Measurements from ENCODE around the gene ZNRF3.
"Not testable (repeated sequence)": the region's sequence is repeated elsewhere in the genome, so short reads cannot be mapped to it uniquely, and the experiment has no call there.

ZNRF3 gene

GRCh38 chr22:29083576-29083932 lies 200.2 kb downstream of the ZNRF3 start:
- not testable (repeated sequence) for H3K27ac ChIP-seq (ENCODE audit: low read depth, low read length)

GRCh38 chr22:29083933-29084591 lies 200.7 kb downstream of the ZNRF3 start:
- H3K4me1 ChIP-seq (ENCODE audit: control insufficient read depth, insufficient read depth, low read length) = no peaks in the 10 kb centered on the region
- no peaks in the 10 kb centered on the region for H3K27me3 ChIP-seq (ENCODE audit: control insufficient read depth, insufficient read depth, low read length)
- no peak overlapping the region for H3K9ac ChIP-seq (ENCODE audit: low read length)
- no peak overlapping the region for H3K4me3 ChIP-seq (ENCODE audit: low read length)
- H3K36me3 ChIP-seq (ENCODE audit: control insufficient read depth, insufficient read depth, low read length) = no peaks in the 10 kb centered on the region
- H3K27ac ChIP-seq (ENCODE audit: low read depth, low read length) = no peak overlapping the region

More at GRCh38 chr22:29083576-29083932, 200.2 kb downstream of the ZNRF3 start:
- not testable (repeated sequence) for H3K4me1 ChIP-seq (ENCODE audit: control insufficient read depth, insufficient read depth, low read length); H3K27me3 ChIP-seq (ENCODE audit: control insufficient read depth, insufficient read depth, low read length); H3K4me3 ChIP-seq (ENCODE audit: low read length); H3K36me3 ChIP-seq (ENCODE audit: control insufficient read depth, insufficient read depth, low read length); H3K9ac ChIP-seq (ENCODE audit: low read length)

DNA sequence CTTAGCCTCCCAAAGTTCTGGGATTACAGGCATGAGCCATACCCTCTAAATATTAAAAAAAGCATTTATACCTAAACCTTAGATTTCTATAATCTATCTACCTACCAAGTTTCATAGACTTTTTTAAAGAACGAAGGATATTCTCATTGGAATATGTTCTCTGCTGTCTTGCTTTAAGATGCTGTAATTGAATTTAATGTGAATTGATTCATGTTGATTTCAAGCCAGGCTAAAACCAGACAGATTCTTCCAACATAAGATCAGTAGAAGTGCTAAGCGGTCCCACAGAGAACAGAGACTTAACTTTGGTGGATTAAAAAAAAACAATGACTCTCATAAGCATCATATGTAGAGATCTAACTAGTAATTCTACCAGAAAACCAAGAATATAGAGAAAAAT lies 203.6 kb downstream of the ZNRF3 start:
- H3K4me1 ChIP-seq (ENCODE audit: control insufficient read depth, insufficient read depth, low read length) = no peaks in the 10 kb centered on the region
- no peak overlapping the region for H3K9ac ChIP-seq (ENCODE audit: low read length)
- H3K36me3 ChIP-seq (ENCODE audit: control insufficient read depth, insufficient read depth, low read length) = no peaks in the 10 kb centered on the region
- no peaks in the 10 kb centered on the region for H3K27me3 ChIP-seq (ENCODE audit: control insufficient read depth, insufficient read depth, low read length)
- H3K4me3 ChIP-seq (ENCODE audit: low read length) = no peak overlapping the region
- H3K27ac ChIP-seq (ENCODE audit: low read depth, low read length) = no peak overlapping the region

GRCh38 chr22:29088809-29089208 lies 205.4 kb downstream of the ZNRF3 start:
- H3K36me3 ChIP-seq (ENCODE audit: control insufficient read depth, insufficient read depth, low read length) = no peaks in the 10 kb centered on the region
- H3K9ac ChIP-seq (ENCODE audit: low read length) = no peak overlapping the region
- no peaks in the 10 kb centered on the region for H3K27me3 ChIP-seq (ENCODE audit: control insufficient read depth, insufficient read depth, low read length)
- H3K4me3 ChIP-seq (ENCODE audit: low read length) = no peak overlapping the region
- H3K4me1 ChIP-seq (ENCODE audit: control insufficient read depth, insufficient read depth, low read length) = no peaks in the 10 kb centered on the region
- H3K27ac ChIP-seq (ENCODE audit: low read depth, low read length) = no peak overlapping the region

- Histone ChIP-seq H3K9ac (ENCODE audit: low read length) (no peak overlapping the region), H3K27ac (ENCODE audit: low read depth, low read length) (no peak overlapping the region), H3K4me3 (ENCODE audit: low read length) (no peak overlapping the region), H3K27me3 (ENCODE audit: control insufficient read depth, insufficient read depth, low read length) (no peaks in the 10 kb centered on the region), H3K36me3 (ENCODE audit: control insufficient read depth, insufficient read depth, low read length) (no peaks in the 10 kb centered on the region), H3K4me1 (ENCODE audit: control insufficient read depth, insufficient read depth, low read length) (no peaks in the 10 kb centered on the region)
Measured at GRCh38 chr22:29089507-29089906, 206.1 kb downstream of the ZNRF3 start.

- no peaks in the 10 kb centered on the region for H3K4me1 ChIP-seq (ENCODE audit: control insufficient read depth, insufficient read depth, low read length)
- no peak overlapping the region for H3K27ac ChIP-seq (ENCODE audit: low read depth, low read length)
- no peaks in the 10 kb centered on the region for H3K27me3 ChIP-seq (ENCODE audit: control insufficient read depth, insufficient read depth, low read length)
- no peaks in the 10 kb centered on the region for H3K36me3 ChIP-seq (ENCODE audit: control insufficient read depth, insufficient read depth, low read length)
- no peak overlapping the region for H3K4me3 ChIP-seq (ENCODE audit: low read length)
- H3K9ac ChIP-seq (ENCODE audit: low read length) = no peak overlapping the region
Measured at GRCh38 chr22:29090039-29090438, 206.7 kb downstream of the ZNRF3 start.

DNA sequence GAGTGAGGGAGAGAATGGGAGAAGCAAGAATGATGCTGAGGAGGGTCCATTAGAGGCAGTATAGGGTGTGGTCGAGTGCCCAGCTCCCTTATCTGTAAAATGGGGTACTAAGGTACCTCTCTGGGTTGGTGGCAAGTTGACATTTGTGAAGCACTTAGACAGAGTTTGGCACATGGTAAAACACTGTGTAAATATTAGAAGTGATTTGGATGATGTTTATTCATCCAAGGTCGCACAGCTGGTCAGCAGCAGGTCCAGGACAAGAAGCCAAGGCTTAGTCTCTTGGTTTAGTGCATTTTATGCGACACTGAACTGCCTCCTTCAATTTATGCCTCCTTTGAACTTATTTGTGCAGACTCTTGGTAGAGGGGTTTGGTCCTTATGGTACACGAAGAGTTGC lies 208.9 kb downstream of the ZNRF3 start:
- Histone ChIP-seq H3K36me3 (ENCODE audit: control insufficient read depth, insufficient read depth, low read length) (no peaks in the 10 kb centered on the region), H3K4me1 (ENCODE audit: control insufficient read depth, insufficient read depth, low read length) (no peaks in the 10 kb centered on the region), H3K27me3 (ENCODE audit: control insufficient read depth, insufficient read depth, low read length) (no peaks in the 10 kb centered on the region), H3K27ac (ENCODE audit: low read depth, low read length) (no peak overlapping the region), H3K4me3 (ENCODE audit: low read length) (no peak overlapping the region), H3K9ac (ENCODE audit: low read length) (no peak overlapping the region)

GRCh38 chr22:29093030-29093429 lies 209.7 kb downstream of the ZNRF3 start:
- Histone ChIP-seq H3K36me3 (ENCODE audit: control insufficient read depth, insufficient read depth, low read length) (no peaks in the 10 kb centered on the region), H3K27me3 (ENCODE audit: control insufficient read depth, insufficient read depth, low read length) (no peaks in the 10 kb centered on the region), H3K9ac (ENCODE audit: low read length) (no peak overlapping the region), H3K27ac (ENCODE audit: low read depth, low read length) (no peak overlapping the region), H3K4me3 (ENCODE audit: low read length) (no peak overlapping the region), H3K4me1 (ENCODE audit: control insufficient read depth, insufficient read depth, low read length) (no peaks in the 10 kb centered on the region)

DNA sequence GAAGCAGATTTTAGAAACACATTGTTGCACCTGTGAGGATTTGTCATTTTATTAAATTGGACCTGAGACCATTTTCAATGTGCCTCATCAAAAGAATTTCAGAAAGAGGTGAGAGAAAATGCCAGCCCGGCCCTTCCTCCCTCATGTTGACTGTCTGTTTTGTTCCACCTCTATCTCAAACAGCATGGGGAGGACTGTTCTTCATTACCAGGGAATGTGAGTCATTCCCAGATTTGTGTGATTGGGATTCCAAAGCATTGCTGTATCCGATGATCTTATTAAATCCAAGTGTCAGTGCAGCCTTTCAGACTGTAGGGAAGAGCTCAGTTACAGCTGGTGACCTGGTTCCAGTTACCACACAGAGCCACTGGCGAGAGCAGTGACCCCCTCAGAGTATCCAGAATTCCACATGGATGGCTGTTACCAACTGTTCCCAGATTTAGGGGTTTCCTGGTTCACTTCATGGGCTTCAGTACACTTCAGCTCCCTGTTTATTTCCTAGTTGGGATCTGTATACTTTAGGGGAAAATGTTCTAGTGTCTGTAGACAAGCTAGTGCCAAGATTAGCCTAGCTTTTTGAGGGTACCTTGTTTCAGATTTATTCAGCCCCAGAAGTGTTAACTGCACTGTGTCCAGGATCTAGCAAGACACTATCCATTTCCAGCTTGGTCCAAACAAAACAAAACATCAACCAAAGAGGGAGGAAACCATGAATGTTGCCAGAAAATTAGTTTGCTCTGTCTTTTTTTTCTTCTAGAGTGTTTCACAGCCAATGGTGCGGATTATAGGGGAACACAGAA lies 210.3 kb downstream of the ZNRF3 start:
- Histone ChIP-seq H3K9ac (ENCODE audit: low read length) (no peak overlapping the region), H3K4me3 (ENCODE audit: low read length) (no peak overlapping the region), H3K36me3 (ENCODE audit: control insufficient read depth, insufficient read depth, low read length) (no peaks in the 10 kb centered on the region), H3K27me3 (ENCODE audit: control insufficient read depth, insufficient read depth, low read length) (no peaks in the 10 kb centered on the region), H3K27ac (ENCODE audit: low read depth, low read length) (no peak overlapping the region), H3K4me1 (ENCODE audit: control insufficient read depth, insufficient read depth, low read length) (no peaks in the 10 kb centered on the region)

GRCh38 chr22:29095459-29095858 lies 212.1 kb downstream of the ZNRF3 start:
- no peaks in the 10 kb centered on the region for H3K27me3 ChIP-seq (ENCODE audit: control insufficient read depth, insufficient read depth, low read length)
- H3K27ac ChIP-seq (ENCODE audit: low read depth, low read length) = no peak overlapping the region
- no peak overlapping the region for H3K4me3 ChIP-seq (ENCODE audit: low read length)
- H3K36me3 ChIP-seq (ENCODE audit: control insufficient read depth, insufficient read depth, low read length) = no peaks in the 10 kb centered on the region
- no peaks in the 10 kb centered on the region for H3K4me1 ChIP-seq (ENCODE audit: control insufficient read depth, insufficient read depth, low read length)
- no peak overlapping the region for H3K9ac ChIP-seq (ENCODE audit: low read length)

- Histone ChIP-seq H3K9ac (ENCODE audit: low read length) (no peak overlapping the region), H3K27ac (ENCODE audit: low read depth, low read length) (no peak overlapping the region), H3K27me3 (ENCODE audit: control insufficient read depth, insufficient read depth, low read length) (no peaks in the 10 kb centered on the region), H3K36me3 (ENCODE audit: control insufficient read depth, insufficient read depth, low read length) (no peaks in the 10 kb centered on the region), H3K4me3 (ENCODE audit: low read length) (no peak overlapping the region), H3K4me1 (ENCODE audit: control insufficient read depth, insufficient read depth, low read length) (no peaks in the 10 kb centered on the region)
Measured at GRCh38 chr22:29096736-29097669, 213.6 kb downstream of the ZNRF3 start.

- no peak overlapping the region for H3K27ac ChIP-seq (ENCODE audit: low read depth, low read length)
- H3K27me3 ChIP-seq (ENCODE audit: control insufficient read depth, insufficient read depth, low read length) = no peaks in the 10 kb centered on the region
- H3K36me3 ChIP-seq (ENCODE audit: control insufficient read depth, insufficient read depth, low read length) = no peaks in the 10 kb centered on the region
- H3K9ac ChIP-seq (ENCODE audit: low read length) = no peak overlapping the region
- no peaks in the 10 kb centered on the region for H3K4me1 ChIP-seq (ENCODE audit: control insufficient read depth, insufficient read depth, low read length)
- no peak overlapping the region for H3K4me3 ChIP-seq (ENCODE audit: low read length)
Measured at GRCh38 chr22:29098296-29098695, 214.9 kb downstream of the ZNRF3 start.
